HG02571 (cell line): ENCODE results near the gene SLC8B1.

ENCODE experiments used
- ATAC-seq: cut with Tn5 transposase; IDR thresholded peaks from one replicate; pipeline ENCODE4 v1.9.1; 2021; ENCODE audit warnings: mild to moderate bottlenecking, moderate library complexity; ENCODE audit not compliant: unreplicated experiment

Gene SLC8B1

GRCh38 chr12:113325916-113326315, 9.0 kb downstream of the SLC8B1 start:
- ATAC-seq: no peak

DNA sequence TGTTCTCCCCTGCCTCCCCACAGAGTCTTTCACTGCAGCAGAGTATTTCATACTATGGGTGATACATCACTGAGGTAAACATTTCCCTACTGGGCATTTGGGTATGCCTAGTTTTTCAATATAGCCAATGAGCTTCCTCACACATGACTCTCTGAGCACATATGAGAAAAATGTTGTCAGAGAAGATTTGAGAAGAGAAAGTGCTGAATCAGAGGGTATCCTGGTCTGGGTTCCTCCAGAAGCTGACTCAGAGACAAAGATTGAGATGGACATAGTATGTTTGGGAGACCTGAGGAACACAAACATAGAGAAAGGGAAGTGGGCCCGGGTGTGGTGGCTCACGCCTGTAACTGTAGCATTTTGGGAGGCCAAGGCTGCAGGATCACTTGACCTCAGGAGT, 12.6 kb downstream of the SLC8B1 start:
- ATAC-seq: no peak

- ATAC-seq: no peak
These were observed 14.5 kb downstream of the SLC8B1 start for GRCh38 chr12:113320401-113320800.

DNA sequence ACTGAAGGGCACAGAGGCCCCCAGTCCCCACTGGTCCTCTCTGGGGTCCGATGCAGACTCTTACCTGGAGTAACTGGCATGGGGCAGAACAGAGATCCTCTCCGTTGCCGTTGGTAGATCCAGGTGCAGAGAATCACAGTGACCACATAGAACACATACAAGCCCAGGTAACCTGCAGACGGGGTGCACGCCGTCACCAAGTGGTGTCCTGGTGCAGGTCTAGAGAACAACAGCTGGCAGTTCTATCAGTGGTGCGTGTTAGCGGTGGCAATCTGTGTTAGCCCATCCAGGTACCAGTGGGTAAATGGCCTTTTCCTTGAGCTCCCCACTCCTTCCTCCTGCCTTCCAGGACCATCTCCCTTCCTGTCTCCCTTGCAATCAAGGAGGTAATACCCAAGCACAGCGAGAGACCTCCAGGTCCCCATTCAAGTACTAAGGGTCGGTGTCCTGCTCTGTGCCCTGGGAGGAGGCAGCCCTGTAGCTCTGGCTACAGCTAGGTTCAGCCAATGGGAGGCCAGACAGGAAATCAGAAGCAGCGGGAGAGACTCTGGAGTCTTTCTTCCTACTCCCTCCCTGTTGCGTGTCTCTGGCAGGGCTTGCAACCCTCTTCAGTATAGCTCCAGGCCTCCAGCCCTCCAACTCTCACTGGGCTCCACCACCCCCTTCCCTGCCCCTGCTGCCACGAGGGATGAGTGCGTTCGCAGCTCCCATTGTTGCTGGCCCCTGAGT, 15.8 kb downstream of the SLC8B1 start:
- no peak for ATAC-seq

DNA sequence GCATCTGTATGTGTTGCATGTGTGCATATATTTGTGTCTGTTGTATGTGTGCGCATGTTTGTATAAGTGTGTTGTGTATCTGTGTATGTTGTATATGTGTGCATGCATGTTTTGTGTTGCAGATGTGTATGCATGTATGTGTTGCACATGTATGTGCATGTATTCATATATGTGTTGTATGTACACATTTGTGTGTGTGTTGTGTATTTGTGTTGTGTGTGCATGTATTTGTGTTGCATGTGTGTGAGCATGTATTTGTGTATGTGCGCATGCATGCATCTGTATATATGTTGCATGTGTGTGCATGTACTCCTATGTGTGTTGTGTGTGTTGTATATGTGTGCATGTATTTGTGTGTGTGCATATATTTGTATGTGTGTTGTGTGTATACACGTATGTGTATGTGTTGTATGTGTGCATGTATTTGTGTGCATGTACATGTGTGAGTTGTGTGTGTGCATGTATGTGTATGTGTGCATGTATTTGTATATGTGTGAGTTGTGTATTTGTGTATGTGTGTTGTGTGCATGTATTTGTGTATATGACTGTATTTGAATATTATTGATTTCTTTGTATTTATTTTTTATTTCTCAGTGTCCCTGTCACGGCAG, 16.8 kb downstream of the SLC8B1 start:
- no peak for ATAC-seq

GRCh38 chr12:113317122-113317521, 17.8 kb downstream of the SLC8B1 start:
- ATAC-seq: no peak

DNA sequence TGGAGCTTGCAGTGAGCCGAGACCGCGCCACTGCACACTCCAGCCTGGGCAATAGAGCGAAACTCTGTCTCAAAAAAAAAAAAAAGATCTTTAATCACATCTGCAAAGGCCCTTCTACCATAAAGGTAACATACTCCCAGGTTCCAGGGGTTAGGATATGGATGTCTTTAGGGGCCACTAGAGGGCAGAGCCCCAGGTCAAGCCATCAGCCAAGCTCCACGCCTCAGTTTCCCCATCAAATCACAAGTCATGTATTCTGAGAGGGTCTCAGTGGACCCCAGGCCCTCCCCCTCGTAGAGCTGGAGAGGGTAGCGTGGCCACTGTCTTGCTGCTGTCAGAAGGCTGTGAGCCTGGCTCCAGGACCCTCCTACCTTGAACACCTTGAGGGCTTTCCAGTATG, 18.8 kb downstream of the SLC8B1 start:
- ATAC-seq: no peak

DNA sequence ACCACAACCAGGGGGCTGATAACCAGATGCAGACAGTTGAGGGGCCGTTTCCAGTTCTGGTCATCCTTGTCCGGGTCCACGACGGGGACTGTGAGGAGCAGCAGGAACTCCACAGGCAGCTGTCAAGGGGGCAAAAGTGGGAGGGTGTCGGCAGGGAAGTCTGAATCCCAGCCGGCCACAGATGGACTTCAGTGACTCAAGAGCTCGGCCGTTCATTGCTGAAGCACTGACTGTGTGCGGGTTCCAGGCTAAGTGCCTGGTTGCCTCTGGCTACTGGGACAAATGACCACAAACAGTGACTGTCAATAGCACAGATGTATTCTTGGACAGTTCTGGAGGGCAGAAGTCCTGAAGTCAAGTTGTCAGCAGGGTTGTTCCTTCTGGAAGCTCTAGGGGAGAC, 19.6 kb downstream of the SLC8B1 start:
- no peak for ATAC-seq

DNA sequence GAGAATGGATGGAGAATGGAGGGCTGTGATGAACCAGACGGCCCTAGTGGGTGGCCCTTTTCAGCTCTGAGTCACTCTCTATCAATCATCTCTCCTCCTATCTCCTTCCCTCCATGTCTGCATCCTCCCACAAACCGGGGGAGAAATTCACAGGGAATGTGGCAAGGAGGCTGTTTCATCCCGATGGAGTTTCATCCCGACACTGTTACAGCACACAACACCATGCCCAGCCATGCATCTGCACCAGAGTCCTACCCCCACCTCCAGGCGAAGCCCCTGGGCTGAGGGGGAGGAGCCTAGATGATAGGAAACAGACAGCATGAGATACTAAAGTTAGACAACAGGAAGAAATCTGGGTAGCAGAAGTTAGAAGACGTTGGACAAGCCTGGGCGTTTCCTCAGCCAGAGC, 20.8 kb downstream of the SLC8B1 start:
- ATAC-seq: no peak

- no peak for ATAC-seq
These were observed 24.4 kb downstream of the SLC8B1 start for GRCh38 chr12:113310489-113310888.

DNA sequence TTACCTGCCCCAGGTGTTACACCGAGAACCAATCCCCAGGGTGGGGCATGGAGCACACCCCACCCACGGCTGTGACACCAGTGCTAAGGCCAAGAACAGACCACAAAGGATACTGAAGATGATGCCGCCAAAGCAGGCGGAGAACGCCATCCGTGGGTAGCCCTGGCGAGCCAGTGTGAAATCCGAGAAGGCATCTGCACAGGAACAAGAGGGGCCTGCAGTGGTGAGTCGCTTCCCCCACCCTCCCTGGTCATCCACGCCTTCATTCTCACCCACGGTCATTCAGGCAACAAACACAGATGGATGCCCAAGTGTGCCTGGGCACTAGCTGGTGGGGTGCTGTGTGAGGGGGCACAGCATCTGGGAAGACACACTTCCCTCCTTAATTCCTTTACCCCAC, 28.5 kb downstream of the SLC8B1 start:
- ATAC-seq: no peak

GRCh38 chr12:113305281-113305856, 29.5 kb downstream of the SLC8B1 start:
- no peak for ATAC-seq

- no peak for ATAC-seq
These were observed 31.8 kb downstream of the SLC8B1 start for GRCh38 chr12:113302886-113303640.

DNA sequence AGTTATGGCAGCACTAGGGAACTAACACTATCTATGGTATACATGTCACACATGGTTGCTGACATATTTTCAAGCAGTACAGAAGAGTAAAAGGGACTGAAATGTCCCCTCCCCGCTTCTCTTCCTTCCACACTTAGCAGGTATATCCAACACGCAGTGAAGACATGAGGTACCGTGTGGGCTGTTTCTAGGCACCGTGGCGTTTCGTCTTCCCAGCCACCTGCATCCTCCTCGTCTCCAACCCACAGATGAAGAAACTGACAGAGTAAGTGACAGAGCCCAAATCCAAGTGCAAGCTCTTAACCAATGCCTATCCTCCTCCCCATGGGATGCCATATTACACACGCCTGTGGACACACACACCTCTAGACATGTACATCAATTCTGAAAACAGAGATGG, 32.4 kb downstream of the SLC8B1 start:
- no peak for ATAC-seq

DNA sequence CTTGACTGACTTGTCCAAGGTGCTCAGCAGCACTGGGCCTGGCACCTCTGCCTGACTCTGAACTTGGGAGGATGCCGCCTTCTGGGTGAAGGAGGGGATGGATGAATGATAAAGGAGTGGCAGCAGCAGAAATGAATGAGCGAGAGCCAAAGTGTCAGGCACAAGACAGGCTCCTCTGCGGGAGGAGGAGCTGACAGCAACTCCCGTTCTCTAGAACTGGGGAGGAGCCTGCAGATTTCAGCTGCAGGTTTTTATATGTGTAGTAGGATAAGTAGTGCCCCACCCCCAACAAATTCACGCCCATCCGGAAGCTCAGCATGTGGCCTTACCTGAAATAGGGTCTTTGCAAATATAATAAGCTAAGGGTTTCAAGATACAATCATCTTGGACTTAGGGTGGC, 33.1 kb downstream of the SLC8B1 start:
- no peak for ATAC-seq

- ATAC-seq: no peak
These were observed 35.2 kb downstream of the SLC8B1 start for GRCh38 chr12:113299619-113300237.

DNA sequence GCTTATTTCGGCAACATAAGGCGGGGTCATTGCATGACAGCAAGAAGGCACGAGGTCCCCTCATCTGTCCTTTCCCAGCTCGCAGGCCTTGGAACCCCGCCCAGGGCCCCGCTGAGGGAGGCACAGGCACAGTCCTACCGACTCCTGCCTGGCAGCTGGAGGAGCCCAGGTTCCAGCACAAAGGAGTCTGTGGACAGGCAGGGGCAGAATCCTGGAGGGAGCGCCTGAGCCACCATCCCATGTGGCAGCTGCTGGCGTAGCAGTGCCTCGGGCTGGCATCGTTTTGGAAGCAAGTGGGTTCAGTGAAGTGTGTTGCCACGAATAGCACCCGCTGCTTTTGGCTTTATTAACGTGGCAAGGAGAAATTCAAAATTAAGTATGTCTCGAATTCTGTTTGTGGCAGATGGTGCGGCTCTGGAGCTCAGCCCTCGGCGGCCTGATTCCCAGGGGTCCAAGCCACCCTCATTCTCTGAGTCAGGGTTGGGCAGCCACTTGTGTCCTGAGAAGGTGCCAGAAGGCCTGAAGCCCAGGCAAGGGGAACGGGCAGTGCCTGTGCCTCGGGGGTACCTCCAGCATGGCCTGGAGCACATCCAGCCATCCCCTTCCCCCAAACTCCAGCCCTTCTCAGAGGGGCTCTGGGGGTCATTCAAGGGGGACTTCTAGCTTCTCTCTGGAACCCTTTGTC, 35.9 kb downstream of the SLC8B1 start:
- ATAC-seq: no peak

DNA sequence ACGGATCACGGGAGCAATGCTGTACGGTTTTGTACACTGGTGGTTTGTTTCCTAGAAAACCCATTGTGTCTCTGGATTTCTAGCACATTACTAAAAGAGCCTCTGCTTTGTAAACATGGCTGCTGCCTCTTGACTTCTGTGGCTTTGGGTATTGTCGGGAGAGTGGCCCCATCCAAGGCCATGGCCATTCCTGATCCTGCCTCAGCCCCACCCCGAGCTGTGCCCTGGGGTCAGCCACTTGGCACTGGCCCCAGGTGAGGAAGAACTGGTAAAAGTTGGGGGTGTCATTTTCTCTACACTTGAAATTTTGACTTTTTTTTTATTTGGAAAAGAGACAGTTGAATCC, 36.5 kb downstream of the SLC8B1 start:
- no peak for ATAC-seq

- ATAC-seq: no peak
These were observed 37.1 kb downstream of the SLC8B1 start for GRCh38 chr12:113297621-113298471.

- ATAC-seq: no peak
These were observed 37.7 kb downstream of the SLC8B1 start for GRCh38 chr12:113297214-113297587.
